PC-3 (cell line): ENCODE data around the gene ANKRD40CL. TPM values are rescaled to one million over a fixed set of nuclear protein-coding genes. Genes with fewer than 3 reads are reported as not detected.

Experiments
- ATAC-seq: fragments of 200-7000 bp; cut with Tn5 transposase; 2 replicates; pipeline ENCODE4 v1.9.1; 2020; ENCODE audit warnings: mild to moderate bottlenecking, moderate library complexity
- BruUV-seq: library from RNA; stranded (reverse); fragments of 400-500 nt; replicated peaks from 2 replicates; lab custom pipeline; 2021; lab: Mats Ljungman, UMichigan
- CTCF ChIA-PET: fragments of 300-600 bp; sonication (Branson Sonifier 250); formaldehyde crosslinking; loops from one replicate; lab custom pipeline; 2022; ENCODE audit warnings: antibody characterized with exemption; lab: Charles Lee
- POLR2A ChIA-PET: fragments of 300-600 bp; sonication (Branson Sonifier 250); formaldehyde crosslinking; loops from one replicate; lab custom pipeline; 2022; ENCODE audit warnings: antibody characterized with exemption; ENCODE audit not compliant: unreplicated experiment; lab: Charles Lee
- DNase-seq: peaks from one replicate; pipeline ENCODE4 v3.0.0-alpha.2; 2015
- H2AFZ ChIP-seq: fragments of 300-600 bp; sonication (generic); 2 replicates; pipeline ENCODE4 v1.6.0; 2016; ENCODE audit warnings: antibody characterized with exemption, low read length
- H3F3A ChIP-seq: fragments of 300-600 bp; sonication (generic); one replicate; pipeline ENCODE4 v1.6.0; 2017; ENCODE audit warnings: antibody characterized with exemption, low read length, control low read depth, mild to moderate bottlenecking; ENCODE audit not compliant: unreplicated experiment
- H3K27ac ChIP-seq: fragments of 300-600 bp; sonication (generic); 2 replicates; pipeline ENCODE4 v1.5.1; 2016; ENCODE audit warnings: mild to moderate bottlenecking, low read length
- H3K27me3 ChIP-seq: fragments of 300-600 bp; sonication (generic); 2 replicates; pipeline ENCODE4 v1.6.1; 2016; ENCODE audit warnings: low read length, mixed read lengths
- H3K36me3 ChIP-seq: fragments of 300-600 bp; sonication (generic); 2 replicates; pipeline ENCODE4 v1.6.1; 2016; ENCODE audit warnings: low read depth, mixed run types, low read length, mixed read lengths
- H3K4me1 ChIP-seq: fragments of 300-600 bp; sonication (generic); 2 replicates; pipeline ENCODE4 v1.5.1; 2016; ENCODE audit warnings: low read length; ENCODE audit not compliant: insufficient read depth
- H3K4me2 ChIP-seq: fragments of 300-600 bp; sonication (generic); 2 replicates; pipeline ENCODE4 v1.6.0; 2016; ENCODE audit warnings: low read length
- H3K4me3 ChIP-seq: fragments of 300-600 bp; sonication (generic); 2 replicates; pipeline ENCODE4 v1.5.1; 2016; ENCODE audit warnings: mild to moderate bottlenecking, low read length, mixed read lengths
- H3K79me2 ChIP-seq: fragments of 300-600 bp; sonication (generic); 2 replicates; pipeline ENCODE4 v1.6.1; 2017; ENCODE audit warnings: low read length, mixed read lengths
- H3K9ac ChIP-seq: fragments of 300-600 bp; sonication (generic); 2 replicates; pipeline ENCODE4 v1.6.0; 2016; ENCODE audit warnings: mild to moderate bottlenecking, low read length
- H3K9me2 ChIP-seq: fragments of 300-600 bp; sonication (generic); replicated peaks from 2 replicates; pipeline ENCODE4 v1.6.1; 2016; ENCODE audit warnings: mixed run types, low read length, mixed read lengths
- H3K9me3 ChIP-seq: fragments of 300-600 bp; sonication (generic); 2 replicates; pipeline ENCODE4 v1.6.1; 2016; ENCODE audit warnings: low read length, mixed read lengths
- H4K20me1 ChIP-seq: fragments of 300-600 bp; sonication (generic); 2 replicates; pipeline ENCODE4 v1.6.1; 2016; ENCODE audit warnings: low read length, mixed read lengths
- EZH2 ChIP-seq: fragments of 300-600 bp; sonication (generic); IDR thresholded peaks from one replicate; pipeline ENCODE4 v1.6.1; 2017; ENCODE audit warnings: antibody characterized with exemption, mild to moderate bottlenecking, low read length; ENCODE audit not compliant: unreplicated experiment
- EZH2phosphoT487 ChIP-seq: fragments of 300-600 bp; sonication (generic); IDR thresholded peaks from 2 replicates; pipeline ENCODE4 v1.6.1; 2018; ENCODE audit warnings: mild to moderate bottlenecking, antibody characterized with exemption, low read length, borderline replicate concordance
- intact Hi-C: fragments of 100-400 bp; cut with micrococcal nuclease; formaldehyde crosslinking; loops from 2 replicates; pipeline ENCODE4 v1.9.0; 2023
- total RNA-seq: library from RNA; depleted of rRNA; stranded (reverse); fragments of >200 nt; gene quantifications from 2 replicates; pipeline ENCODE4 v1.2.3, GENCODE V29; 2014
- TF ChIP-seq, protein P1 (sequence below): fragments of 300-600 bp; sonication (generic); conservative IDR thresholded peaks from 2 replicates; pipeline ENCODE4 v1.5.1; 2017; ENCODE audit warnings: antibody characterized with exemption, low read depth, mild to moderate bottlenecking, low read length

The ANKRD40CL gene
- total RNA-seq, 1 experiment from 2014 or later, result not detected

DNA sequence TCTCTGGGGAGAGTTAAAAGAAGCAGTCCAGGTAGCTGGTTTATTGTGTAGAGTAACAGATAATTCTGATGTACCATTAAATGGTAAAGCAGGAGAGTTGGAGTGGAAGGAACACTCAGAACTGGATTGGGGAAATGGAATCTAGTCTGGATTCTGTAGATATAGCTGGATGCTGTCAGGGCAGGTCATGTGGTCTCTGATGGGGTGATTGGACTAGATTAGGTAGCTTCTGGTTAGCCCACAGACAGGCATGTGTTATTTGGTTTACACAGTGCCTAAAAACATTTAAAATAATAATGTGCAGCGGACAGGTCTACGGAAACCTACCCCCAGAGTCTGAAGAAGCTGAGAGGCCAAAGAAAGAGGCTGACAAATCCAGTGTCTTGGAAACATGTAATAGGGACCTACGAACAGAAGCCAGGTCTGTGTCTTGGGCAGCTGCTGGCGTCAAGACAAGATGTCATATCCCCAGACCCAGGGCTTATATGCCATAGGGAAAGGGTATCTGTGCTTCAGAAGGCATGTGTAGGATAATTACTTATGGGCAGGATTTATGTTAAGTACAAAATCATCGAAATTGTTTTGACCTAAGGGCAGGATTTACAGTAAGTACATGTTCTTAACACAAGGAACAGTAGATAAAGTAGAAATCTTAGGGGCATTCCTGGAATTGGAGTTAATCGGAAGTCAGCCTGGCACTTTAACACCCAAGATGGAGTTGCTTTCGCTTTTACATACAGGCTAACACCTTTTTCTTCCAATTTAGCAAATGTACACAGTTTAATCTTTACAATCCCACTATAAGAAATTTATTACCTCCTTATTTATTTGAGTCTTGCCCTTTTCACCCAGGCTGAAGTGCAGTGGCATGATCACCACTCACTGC lies 35.5 kb downstream of the ANKRD40CL start:
- H3F3A ChIP-seq, result peaks cover 7% of the 10 kb centered on the region
- no peak overlapping the region for H3K4me3 ChIP-seq
- peaks cover 89% of the 10 kb centered on the region for H4K20me1 ChIP-seq
- H3K27ac ChIP-seq, result no peak overlapping the region
- H3K9me3 ChIP-seq, result no peaks in the 10 kb centered on the region
- ChIA-PET CTCF (no interaction called here), POLR2A (no interaction called here)
- no peak overlapping the region for H3K4me2 ChIP-seq
- H3K79me2 ChIP-seq, result peaks cover 100% of the 10 kb centered on the region
- peaks cover 8% of the 10 kb centered on the region; the same call in 1 of the 2 replicates for H3K36me3 ChIP-seq
- no peak for ATAC-seq
- H3K9me2 ChIP-seq, result no peaks in the 10 kb centered on the region
- TF ChIP-seq, protein P1, sequence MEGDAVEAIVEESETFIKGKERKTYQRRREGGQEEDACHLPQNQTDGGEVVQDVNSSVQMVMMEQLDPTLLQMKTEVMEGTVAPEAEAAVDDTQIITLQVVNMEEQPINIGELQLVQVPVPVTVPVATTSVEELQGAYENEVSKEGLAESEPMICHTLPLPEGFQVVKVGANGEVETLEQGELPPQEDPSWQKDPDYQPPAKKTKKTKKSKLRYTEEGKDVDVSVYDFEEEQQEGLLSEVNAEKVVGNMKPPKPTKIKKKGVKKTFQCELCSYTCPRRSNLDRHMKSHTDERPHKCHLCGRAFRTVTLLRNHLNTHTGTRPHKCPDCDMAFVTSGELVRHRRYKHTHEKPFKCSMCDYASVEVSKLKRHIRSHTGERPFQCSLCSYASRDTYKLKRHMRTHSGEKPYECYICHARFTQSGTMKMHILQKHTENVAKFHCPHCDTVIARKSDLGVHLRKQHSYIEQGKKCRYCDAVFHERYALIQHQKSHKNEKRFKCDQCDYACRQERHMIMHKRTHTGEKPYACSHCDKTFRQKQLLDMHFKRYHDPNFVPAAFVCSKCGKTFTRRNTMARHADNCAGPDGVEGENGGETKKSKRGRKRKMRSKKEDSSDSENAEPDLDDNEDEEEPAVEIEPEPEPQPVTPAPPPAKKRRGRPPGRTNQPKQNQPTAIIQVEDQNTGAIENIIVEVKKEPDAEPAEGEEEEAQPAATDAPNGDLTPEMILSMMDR, result no peak
- TF ChIP-seq EZH2phosphoT487 (no peak), EZH2 (no peak)
- intact Hi-C loops, result no loop called here
- H3K4me1 ChIP-seq, result peaks cover 11% of the 10 kb centered on the region
- H3K27me3 ChIP-seq, result no peaks in the 10 kb centered on the region
- no TSS peak for BruUV-seq
- H3K9ac ChIP-seq, result no peak overlapping the region
- no peak overlapping the region for H2AFZ ChIP-seq
- no peak for DNase-seq

DNA sequence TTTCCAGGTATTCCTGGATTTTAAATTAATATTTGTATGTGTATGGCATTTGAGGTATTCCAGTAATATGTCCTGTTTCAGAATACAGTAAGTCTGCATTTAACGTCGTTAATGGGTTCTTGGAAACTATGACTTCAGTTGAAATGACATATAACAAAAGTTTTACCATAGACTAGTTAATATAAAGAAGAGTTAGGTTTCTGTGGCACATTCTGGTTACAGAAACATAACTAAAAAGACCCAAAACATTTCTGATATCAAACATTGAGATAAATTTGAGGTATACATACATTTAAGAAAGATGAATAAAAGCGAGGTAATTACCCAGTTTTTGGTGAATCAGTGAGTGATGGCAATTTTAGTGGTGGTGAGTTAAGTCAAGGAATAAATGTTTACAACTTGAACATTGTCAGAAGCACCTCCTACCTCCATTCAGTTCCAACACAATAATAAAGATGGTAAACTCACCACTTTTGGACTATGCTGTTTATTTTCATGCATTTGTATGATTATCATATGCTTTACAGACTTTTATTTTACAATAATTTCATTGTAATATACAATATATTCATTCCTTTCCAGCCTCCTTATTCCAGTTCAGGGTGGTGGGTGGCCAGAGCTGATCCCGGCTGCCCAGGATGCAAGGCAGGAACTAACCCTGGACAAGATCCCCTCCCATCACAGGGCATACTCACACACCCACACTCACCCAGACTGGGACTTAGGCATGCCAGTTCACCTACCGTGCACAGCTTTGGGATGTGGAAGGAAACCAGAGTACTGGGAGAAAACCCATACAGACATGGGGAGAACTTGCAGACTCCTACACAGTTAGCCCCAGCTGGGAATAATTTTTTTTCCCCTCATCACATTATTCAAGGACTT lies 38.2 kb downstream of the ANKRD40CL start:
- H3K4me3 ChIP-seq, result no peak overlapping the region
- no peak overlapping the region for H3K9ac ChIP-seq
- TF ChIP-seq, protein P1, result no peak
- TF ChIP-seq EZH2phosphoT487, result no peak
- TF ChIP-seq EZH2, result no peak
- H3K36me3 ChIP-seq, result peaks cover 7% of the 10 kb centered on the region; the same call in 1 of the 2 replicates
- H3K79me2 ChIP-seq, result peaks cover 100% of the 10 kb centered on the region
- peaks cover 16% of the 10 kb centered on the region for H3K4me1 ChIP-seq
- no peaks in the 10 kb centered on the region for H3K9me3 ChIP-seq
- no peak overlapping the region for H3K27ac ChIP-seq
- no peak overlapping the region for H2AFZ ChIP-seq
- ChIA-PET CTCF (no interaction called here), POLR2A (no interaction called here)
- intact Hi-C loops, result no loop called here
- H3K4me2 ChIP-seq, result no peak overlapping the region
- peaks cover 4% of the 10 kb centered on the region for H3F3A ChIP-seq
- peaks cover 89% of the 10 kb centered on the region for H4K20me1 ChIP-seq
- DNase-seq (no peak), ATAC-seq (no peak)
- H3K27me3 ChIP-seq, result no peaks in the 10 kb centered on the region
- no TSS peak for BruUV-seq
- H3K9me2 ChIP-seq, result no peaks in the 10 kb centered on the region
